K562 (cell line): Measurements from ENCODE around the gene YTHDC1.

ENCODE experiments used
- CTCF ChIP-seq, 3 experiments: IDR thresholded peaks in 2 of 3; conservative IDR thresholded peaks in 1 of 3; 2 replicates each; pipeline ENCODE4 v1.5.1; 2011 to 2012; ENCODE audit warnings: low read length in 3 of 3, mild to moderate bottlenecking in 3 of 3, control low read depth in 2 of 3, improper control_type of control experiment in 1 of 3, inconsistent platforms in 1 of 3, low read depth in 1 of 3, mixed read lengths in 1 of 3, moderate library complexity in 1 of 3; ENCODE audit not compliant: insufficient read depth in 2 of 3
- MEF2A ChIP-seq: IDR thresholded peaks from 2 replicates; pipeline ENCODE4 v1.6.1; 2011; ENCODE audit warnings: low read depth, mild to moderate bottlenecking, low read length, moderate library complexity; ENCODE audit not compliant: control insufficient read depth
- RBFOX2 ChIP-seq: fragments of 200-400 bp; formaldehyde crosslinking; IDR thresholded peaks from 2 replicates; pipeline ENCODE4 v1.6.1; 2017; ENCODE audit warnings: low read depth, mild to moderate bottlenecking, low read length, moderate library complexity
- ZBTB43 ChIP-seq: sonication (generic); formaldehyde crosslinking; IDR thresholded peaks from 2 replicates; pipeline ENCODE4 v1.8.0; 2023; ENCODE audit warnings: mild to moderate bottlenecking, missing genetic modification reagents

- TF ChIP-seq RBFOX2 = no peak
- TF ChIP-seq CTCF (IDR thresholded peaks at IDR 0.05 in 2 of 3, conservative IDR thresholded peaks at IDR 0.05 in 1 of 3; ENCODE audit: insufficient read depth in 2 of 3, low read depth in 1 of 3, low read length in 3 of 3) = no peak
- no peak for TF ChIP-seq MEF2A
- TF ChIP-seq ZBTB43 (CRISPR knock-in tag) = no peak
These were observed 5.8 kb downstream of the YTHDC1 start for GRCh38 chr4:68344049-68344448.
